22Rv1 (cell line): ENCODE measurements around the gene MEIS2.

Source experiments
- CTCF ChIP-seq: fragments of 450-650 bp; IDR thresholded peaks from 2 replicates; pipeline ENCODE4 v1.5.1; 2017; ENCODE audit warnings: mild to moderate bottlenecking
- ZFX ChIP-seq: fragments of 450-650 bp; IDR thresholded peaks from 2 replicates; pipeline ENCODE4 v1.6.1; 2017; ENCODE audit warnings: antibody characterized with exemption, borderline replicate concordance

GRCh38 chr15:36885771-36886170 is 214.6 kb downstream of the MEIS2 start:
- TF ChIP-seq CTCF = no peak
- TF ChIP-seq ZFX = no peak
